Subcutaneous adipose tissue (tissue), 4 donors: ENCODE data around the gene NCR2. TPM values are rescaled to one million over a fixed set of nuclear protein-coding genes. Genes with fewer than 3 reads are reported as not detected.

Experiments
- CTCF ChIP-seq: fragments of 450-650 bp; IDR thresholded peaks from one replicate; pipeline ENCODE4 v1.5.1; 2016; ENCODE audit warnings: low read depth, mild to moderate bottlenecking, control low read depth, antibody characterized with exemption, moderate library complexity
- total RNA-seq, 4 donors: library from RNA; depleted of rRNA; stranded (reverse); fragments of >200 nt; gene quantifications; one replicate each; pipeline ENCODE4 v1.1.0, GENCODE V29; 2016

NCR2 gene
- total RNA-seq, 4 donors from 2014 or later = not detected

DNA sequence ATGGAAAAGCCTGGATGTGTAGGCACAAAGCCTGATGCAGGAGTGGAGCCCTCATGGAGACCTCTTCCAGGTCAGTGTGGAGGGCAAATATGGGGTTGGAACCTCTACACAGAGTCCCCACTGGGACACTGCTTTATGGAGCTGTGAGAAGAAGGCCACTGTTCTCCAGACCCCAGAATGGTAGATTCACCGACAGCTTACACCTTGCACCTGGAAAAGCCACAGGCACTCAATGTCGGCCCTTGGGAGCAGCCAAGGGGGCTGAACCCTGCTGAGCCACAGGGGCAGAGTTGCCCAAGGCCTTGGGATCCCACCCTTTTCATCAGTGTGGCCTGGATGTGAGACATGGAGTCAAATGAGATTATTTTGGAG, 24.9 kb downstream of the NCR2 start:
- no peak for TF ChIP-seq CTCF

DNA sequence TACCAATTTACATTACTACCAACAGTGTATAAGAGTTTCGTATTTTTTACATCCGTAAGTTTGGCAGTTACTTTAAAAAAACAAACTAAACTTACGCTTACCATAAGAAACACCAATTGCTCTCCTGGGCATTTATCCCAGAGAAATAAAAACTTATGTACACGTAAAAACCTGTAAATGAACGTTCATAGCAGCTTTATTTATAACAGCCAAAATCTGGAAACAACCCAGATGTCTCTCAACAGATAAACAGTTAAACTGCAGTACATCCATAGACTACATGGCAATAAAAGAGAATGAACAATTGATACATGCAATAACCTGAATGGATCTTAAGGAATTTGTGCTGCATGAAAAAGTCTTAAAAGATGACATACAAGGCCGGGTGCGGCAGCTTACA, 30.7 kb downstream of the NCR2 start:
- TF ChIP-seq CTCF = no peak

GRCh38 chr6:41367061-41367460, 31.7 kb downstream of the NCR2 start:
- no peak for TF ChIP-seq CTCF

DNA sequence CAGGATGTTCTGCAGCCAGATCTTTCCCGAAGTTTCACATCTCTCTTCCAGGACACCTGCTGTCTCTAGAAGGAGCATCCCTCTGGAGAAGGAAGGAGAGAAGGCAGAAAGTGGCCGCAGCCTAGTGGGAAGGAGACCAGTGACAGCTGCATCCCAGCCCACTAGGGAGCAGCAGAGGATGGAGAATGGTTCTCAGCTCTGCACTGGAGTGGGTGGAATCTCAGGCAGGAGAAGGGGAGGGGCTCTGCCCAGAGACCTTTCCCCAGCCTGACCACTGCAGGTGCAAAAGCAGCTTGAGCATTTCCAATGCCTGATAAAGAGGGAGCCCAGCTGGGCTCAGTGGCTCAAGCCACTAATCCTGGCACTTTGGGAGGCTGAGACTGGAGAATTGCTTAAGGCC, 32.3 kb downstream of the NCR2 start:
- TF ChIP-seq CTCF = no peak

GRCh38 chr6:41370488-41371111, 35.2 kb downstream of the NCR2 start:
- no peak for TF ChIP-seq CTCF

GRCh38 chr6:41371461-41371991, 36.1 kb downstream of the NCR2 start:
- no peak for TF ChIP-seq CTCF

- no peak for TF ChIP-seq CTCF
Measured at GRCh38 chr6:41371992-41372831, 36.8 kb downstream of the NCR2 start.
